OCI-LY3 (cell line): ENCODE results near the gene TTC28.

Experiments
- H2AFZ ChIP-seq: fragments of 200-600, 300-600 bp; shearing (Covaris generic); 2 replicates; pipeline ENCODE4 v1.6.0; 2014; ENCODE audit warnings: antibody characterized with exemption, low read depth, low read length
- H3K27ac ChIP-seq: fragments of 200-600, 300-600 bp; sonication (generic); 2 replicates; pipeline ENCODE4 v1.5.1; 2014; ENCODE audit warnings: mild to moderate bottlenecking, low read length, moderate library complexity, mixed read lengths
- H3K27me3 ChIP-seq: fragments of 200-600, 300-600 bp; sonication (generic); 2 replicates; pipeline ENCODE4 v1.6.1; 2014; ENCODE audit warnings: low read depth, low read length, mixed read lengths
- H3K36me3 ChIP-seq: fragments of 200-600, 300-600 bp; sonication (generic); replicated peaks from 2 replicates; pipeline ENCODE3; 2014; ENCODE audit warnings: low read depth, low read length, mixed read lengths
- H3K4me1 ChIP-seq: fragments of 300-600, 200-600 bp; sonication (generic); 2 replicates; pipeline ENCODE4 v1.6.1; 2014; ENCODE audit warnings: low read length, mixed read lengths
- H3K4me2 ChIP-seq: fragments of 200-600, 300-600 bp; sonication (generic); 2 replicates; pipeline ENCODE4 v1.6.1; 2014; ENCODE audit warnings: low read length, mixed read lengths
- H3K4me3 ChIP-seq: fragments of 300-600, 200-600 bp; sonication (generic); 2 replicates; pipeline ENCODE4 v1.5.1; 2014; ENCODE audit warnings: antibody characterized with exemption, mild to moderate bottlenecking, low read length, moderate library complexity
- H3K79me2 ChIP-seq: fragments of 300-600, 200-600 bp; shearing (Covaris generic); 2 replicates; pipeline ENCODE4 v1.6.1; 2014; ENCODE audit warnings: mild to moderate bottlenecking, low read length, mixed read lengths
- H3K9ac ChIP-seq: fragments of 300-600, 200-600 bp; shearing (Covaris generic); 2 replicates; pipeline ENCODE4 v1.6.0; 2014; ENCODE audit warnings: mild to moderate bottlenecking, low read length, moderate library complexity
- H3K9me3 ChIP-seq: fragments of 200-600, 300-600 bp; shearing (Covaris generic); 2 replicates; pipeline ENCODE4 v1.6.1; 2014; ENCODE audit warnings: low read length, mixed read lengths; ENCODE audit not compliant: insufficient read depth
- H4K20me1 ChIP-seq: fragments of 200-600, 300-600 bp; sonication (generic); 2 replicates; pipeline ENCODE4 v1.6.1; 2016; ENCODE audit warnings: low read length, mixed read lengths; ENCODE audit not compliant: insufficient read depth
- CTCF ChIP-seq: fragments of 200-600, 300-600 bp; sonication (generic); IDR thresholded peaks from 2 replicates; pipeline ENCODE4 v1.5.1; 2014; ENCODE audit warnings: antibody characterized with exemption, low read length, low read depth
- EZH2phosphoT487 ChIP-seq: fragments of 200-600 bp; shearing (Covaris generic); IDR thresholded peaks from 2 replicates; pipeline ENCODE4 v1.6.1; 2018; ENCODE audit warnings: antibody characterized with exemption, mixed run types, low read depth

TTC28 gene

DNA sequence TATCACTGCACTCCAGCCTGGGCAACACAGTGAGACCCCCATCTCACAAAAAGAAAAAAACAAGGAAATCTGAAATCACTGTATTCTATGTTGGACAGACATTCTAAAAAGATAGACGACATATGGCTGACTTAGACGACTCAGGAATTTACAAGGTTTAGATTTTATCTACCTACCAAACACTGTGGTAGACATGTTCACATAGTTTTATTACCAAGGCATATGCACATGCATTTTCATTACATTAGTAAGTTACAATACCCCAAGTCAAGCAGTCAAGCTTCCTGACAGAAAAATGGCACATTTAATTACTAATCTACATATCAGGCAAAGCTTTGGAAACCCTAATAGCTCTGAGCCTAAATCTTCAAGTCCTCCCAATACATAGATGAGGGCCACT is 262.2 kb downstream of the TTC28 start:
- no peaks in the 10 kb centered on the region for H4K20me1 ChIP-seq
- H3K36me3 ChIP-seq, result no peaks in the 10 kb centered on the region
- no peaks in the 10 kb centered on the region for H3K4me1 ChIP-seq
- no peak for TF ChIP-seq CTCF
- TF ChIP-seq EZH2phosphoT487, result no peak
- no peak overlapping the region for H3K27ac ChIP-seq
- H2AFZ ChIP-seq, result no peak overlapping the region
- no peak overlapping the region for H3K9ac ChIP-seq
- H3K79me2 ChIP-seq, result no peaks in the 10 kb centered on the region
- H3K4me2 ChIP-seq, result no peak overlapping the region
- H3K27me3 ChIP-seq, result no peaks in the 10 kb centered on the region
- H3K4me3 ChIP-seq, result no peak overlapping the region
- no peaks in the 10 kb centered on the region for H3K9me3 ChIP-seq

DNA sequence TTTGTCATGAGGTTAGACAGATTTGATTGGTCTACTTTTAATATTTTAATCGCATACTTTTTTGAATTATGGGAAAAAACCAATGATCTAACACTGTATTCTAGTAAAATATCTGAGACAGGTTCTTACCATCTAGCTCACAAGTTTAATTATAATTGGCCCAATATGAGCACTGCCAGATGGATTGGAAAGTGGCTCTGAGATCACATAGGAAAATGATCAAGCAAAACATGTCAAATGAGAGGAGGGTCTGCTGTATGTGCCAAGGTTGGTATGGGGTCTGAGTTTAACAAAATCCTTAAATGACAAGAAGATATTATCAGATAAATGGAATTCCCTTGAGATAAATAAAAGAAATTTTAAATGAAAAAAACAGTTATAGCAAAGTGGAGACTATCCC is 264.7 kb downstream of the TTC28 start:
- no peaks in the 10 kb centered on the region for H4K20me1 ChIP-seq
- H3K27me3 ChIP-seq, result 0 out of 2 replicates have a peak, but pooled peaks cover 2% of the 10 kb centered on the region
- no peak overlapping the region for H3K4me3 ChIP-seq
- no peak overlapping the region for H3K27ac ChIP-seq
- no peaks in the 10 kb centered on the region for H3K4me1 ChIP-seq
- no peak overlapping the region for H3K9ac ChIP-seq
- no peak overlapping the region for H3K4me2 ChIP-seq
- no peaks in the 10 kb centered on the region for H3K36me3 ChIP-seq
- no peaks in the 10 kb centered on the region for H3K79me2 ChIP-seq
- H3K9me3 ChIP-seq, result no peaks in the 10 kb centered on the region
- TF ChIP-seq EZH2phosphoT487, result no peak
- TF ChIP-seq CTCF, result no peak
- no peak overlapping the region for H2AFZ ChIP-seq

GRCh38 chr22:28413612-28414399 is 265.8 kb downstream of the TTC28 start:
- no peak overlapping the region for H3K4me3 ChIP-seq
- 0 out of 2 replicates have a peak, but pooled peaks cover 2% of the 10 kb centered on the region for H3K27me3 ChIP-seq
- H3K27ac ChIP-seq, result no peak overlapping the region
- no peaks in the 10 kb centered on the region for H3K79me2 ChIP-seq
- no peak overlapping the region for H3K9ac ChIP-seq
- H2AFZ ChIP-seq, result no peak overlapping the region
- H3K4me2 ChIP-seq, result no peak overlapping the region
- no peaks in the 10 kb centered on the region for H3K36me3 ChIP-seq
- TF ChIP-seq CTCF, result no peak
- TF ChIP-seq EZH2phosphoT487, result no peak
- H3K4me1 ChIP-seq, result no peaks in the 10 kb centered on the region
- no peaks in the 10 kb centered on the region for H3K9me3 ChIP-seq
- no peaks in the 10 kb centered on the region for H4K20me1 ChIP-seq

DNA sequence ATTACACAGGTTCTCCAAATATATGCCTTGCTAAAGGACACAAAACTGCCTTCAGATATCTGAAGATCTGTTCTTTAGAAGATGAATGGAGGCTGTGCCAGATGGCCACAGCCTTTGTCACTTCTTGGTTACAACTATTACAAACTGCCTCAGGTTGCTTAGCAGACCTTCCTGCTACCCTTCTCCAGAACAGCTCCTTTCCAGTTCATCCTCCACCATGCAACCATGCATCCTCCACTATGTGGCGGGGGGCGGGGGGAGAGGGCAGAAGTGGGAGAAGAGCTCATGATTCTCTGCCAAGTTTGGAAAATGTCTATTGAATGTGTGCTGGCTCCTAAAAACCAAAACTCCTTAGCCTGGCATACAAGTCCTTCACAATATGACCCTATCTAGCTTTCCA is 267.5 kb downstream of the TTC28 start:
- no peaks in the 10 kb centered on the region for H4K20me1 ChIP-seq
- no peaks in the 10 kb centered on the region for H3K36me3 ChIP-seq
- no peaks in the 10 kb centered on the region for H3K9me3 ChIP-seq
- H3K27me3 ChIP-seq, result 0 out of 2 replicates have a peak, but pooled peaks cover 2% of the 10 kb centered on the region
- H2AFZ ChIP-seq, result no peak overlapping the region
- no peak overlapping the region for H3K4me2 ChIP-seq
- TF ChIP-seq EZH2phosphoT487, result no peak
- no peak for TF ChIP-seq CTCF
- H3K27ac ChIP-seq, result no peak overlapping the region
- no peak overlapping the region for H3K9ac ChIP-seq
- no peak overlapping the region for H3K4me3 ChIP-seq
- no peaks in the 10 kb centered on the region for H3K4me1 ChIP-seq
- H3K79me2 ChIP-seq, result no peaks in the 10 kb centered on the region
